GM10248 (cell line): ENCODE results near the gene KRTAP10-6.
"Not testable (repeated sequence)": the region's sequence is repeated elsewhere in the genome, so short reads cannot be mapped to it uniquely, and the experiment has no call there.

Experiments used
- CTCF ChIA-PET: fragments of 300-600 bp; sonication (Branson Sonifier 250); formaldehyde crosslinking; extraction: SDS; loops from one replicate; lab custom pipeline; 2021; ENCODE audit warnings: antibody characterized with exemption; lab: Yijun Ruan, JAX
- POLR2A ChIA-PET: fragments of 350-650 bp; sonication (Branson Sonifier 250); formaldehyde crosslinking; extraction: SDS; loops from one replicate; lab custom pipeline; 2020; ENCODE audit warnings: antibody characterized with exemption; lab: Yijun Ruan, JAX
- DNase-seq: peaks from one replicate; pipeline ENCODE4 v3.0.0; 2012; ENCODE audit errors: extremely low spot score
- TF ChIP-seq, protein P1 (sequence below): IDR thresholded peaks from 2 replicates; pipeline ENCODE4 v1.5.1; 2012; ENCODE audit warnings: mild to moderate bottlenecking, low read depth; ENCODE audit errors: extremely low read depth, missing control alignments, control extremely low read depth

KRTAP10-6 gene

DNA sequence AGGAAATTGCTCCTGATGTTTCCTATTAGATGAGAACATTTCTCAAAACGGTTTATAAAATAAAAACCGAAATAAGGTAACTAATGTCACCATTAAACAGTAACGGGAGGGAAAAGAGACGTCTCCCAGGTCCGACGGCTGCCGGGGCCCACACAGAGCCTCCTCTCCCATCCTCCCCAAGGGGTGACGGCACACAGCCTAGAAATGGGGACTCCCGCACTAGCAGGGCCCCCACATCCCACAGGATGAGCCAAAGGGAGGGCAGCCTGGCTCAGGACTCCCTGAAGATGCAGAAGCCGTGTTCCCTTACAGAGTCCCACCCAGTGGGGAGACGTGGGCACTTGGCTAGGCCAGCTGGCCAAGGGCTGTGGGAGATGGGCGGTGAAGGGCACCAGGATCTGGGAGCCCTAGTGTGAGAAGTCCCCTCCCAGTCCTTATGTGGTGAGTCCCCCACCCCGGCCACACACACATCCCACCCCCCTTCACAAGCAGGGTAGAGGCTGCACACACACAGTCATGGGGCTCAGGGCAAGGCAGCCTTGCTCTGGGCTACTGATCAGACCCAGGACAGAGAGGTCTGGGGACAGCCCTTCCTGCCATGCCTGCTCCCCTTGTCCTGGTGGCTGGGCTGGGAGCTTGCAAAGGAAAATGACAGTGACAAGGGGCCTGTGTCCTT is 37.0 kb downstream of the KRTAP10-6 start:
- POLR2A ChIA-PET = no interaction called here
- CTCF ChIA-PET = no interaction called here
- DNase-seq = no peak
- TF ChIP-seq, protein P1, sequence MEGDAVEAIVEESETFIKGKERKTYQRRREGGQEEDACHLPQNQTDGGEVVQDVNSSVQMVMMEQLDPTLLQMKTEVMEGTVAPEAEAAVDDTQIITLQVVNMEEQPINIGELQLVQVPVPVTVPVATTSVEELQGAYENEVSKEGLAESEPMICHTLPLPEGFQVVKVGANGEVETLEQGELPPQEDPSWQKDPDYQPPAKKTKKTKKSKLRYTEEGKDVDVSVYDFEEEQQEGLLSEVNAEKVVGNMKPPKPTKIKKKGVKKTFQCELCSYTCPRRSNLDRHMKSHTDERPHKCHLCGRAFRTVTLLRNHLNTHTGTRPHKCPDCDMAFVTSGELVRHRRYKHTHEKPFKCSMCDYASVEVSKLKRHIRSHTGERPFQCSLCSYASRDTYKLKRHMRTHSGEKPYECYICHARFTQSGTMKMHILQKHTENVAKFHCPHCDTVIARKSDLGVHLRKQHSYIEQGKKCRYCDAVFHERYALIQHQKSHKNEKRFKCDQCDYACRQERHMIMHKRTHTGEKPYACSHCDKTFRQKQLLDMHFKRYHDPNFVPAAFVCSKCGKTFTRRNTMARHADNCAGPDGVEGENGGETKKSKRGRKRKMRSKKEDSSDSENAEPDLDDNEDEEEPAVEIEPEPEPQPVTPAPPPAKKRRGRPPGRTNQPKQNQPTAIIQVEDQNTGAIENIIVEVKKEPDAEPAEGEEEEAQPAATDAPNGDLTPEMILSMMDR = no peak

DNA sequence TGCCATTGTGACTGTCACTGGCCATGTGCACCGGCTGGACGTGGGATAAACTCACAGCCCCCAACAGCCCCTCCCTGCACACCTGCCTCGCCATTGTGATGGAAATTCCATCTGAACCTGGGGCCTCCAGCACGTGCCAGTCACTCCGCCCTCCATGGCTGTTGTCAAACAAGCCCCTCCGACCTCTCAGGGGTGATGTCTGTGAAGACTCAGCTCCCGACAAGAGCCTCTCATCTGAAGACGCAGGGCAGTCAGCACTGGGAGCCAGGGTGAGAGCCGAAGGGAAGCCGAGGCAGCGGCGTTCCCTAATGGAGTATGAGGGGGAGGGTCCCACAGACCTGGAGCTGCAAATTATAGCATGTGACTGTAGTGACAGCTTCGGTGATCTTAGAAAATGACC is 39.6 kb downstream of the KRTAP10-6 start:
- POLR2A ChIA-PET = no interaction called here
- DNase-seq = no peak

DNA sequence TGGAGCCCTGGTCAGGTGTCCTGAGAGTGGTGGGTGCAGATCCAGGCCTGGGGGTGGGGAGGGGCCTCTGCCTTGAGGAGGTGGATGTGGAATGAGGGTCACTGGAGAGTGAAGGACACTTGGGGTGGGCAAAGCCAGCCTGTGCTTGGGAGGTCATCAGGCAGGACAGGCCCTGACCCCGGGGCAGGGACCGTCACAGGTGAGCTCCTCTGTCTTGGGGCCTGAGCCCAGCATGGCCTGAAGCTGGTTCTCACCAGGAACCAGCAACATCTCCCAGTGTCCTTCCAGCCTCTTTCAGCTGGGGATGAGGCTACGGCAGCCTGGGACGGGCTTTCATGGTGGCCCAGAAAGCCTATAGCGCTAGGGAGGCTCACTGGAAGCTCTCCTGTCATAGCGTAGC is 40.2 kb downstream of the KRTAP10-6 start:
- CTCF ChIA-PET = interaction anchor here (1.0 kb wide), 1 partner anchor 15 kb away, joined by 3 read pairs; no protein-coding TSS in a partner anchor
- no peak for DNase-seq
- POLR2A ChIA-PET = no interaction called here
- TF ChIP-seq, protein P1 = no peak

More for the DNA sequence above, 39.6 kb downstream of the KRTAP10-6 start:
- TF ChIP-seq, protein P1 = no peak
- CTCF ChIA-PET = interaction anchor here (1.0 kb wide), 1 partner anchor 16 kb away, joined by 3 read pairs; no protein-coding TSS in a partner anchor

DNA sequence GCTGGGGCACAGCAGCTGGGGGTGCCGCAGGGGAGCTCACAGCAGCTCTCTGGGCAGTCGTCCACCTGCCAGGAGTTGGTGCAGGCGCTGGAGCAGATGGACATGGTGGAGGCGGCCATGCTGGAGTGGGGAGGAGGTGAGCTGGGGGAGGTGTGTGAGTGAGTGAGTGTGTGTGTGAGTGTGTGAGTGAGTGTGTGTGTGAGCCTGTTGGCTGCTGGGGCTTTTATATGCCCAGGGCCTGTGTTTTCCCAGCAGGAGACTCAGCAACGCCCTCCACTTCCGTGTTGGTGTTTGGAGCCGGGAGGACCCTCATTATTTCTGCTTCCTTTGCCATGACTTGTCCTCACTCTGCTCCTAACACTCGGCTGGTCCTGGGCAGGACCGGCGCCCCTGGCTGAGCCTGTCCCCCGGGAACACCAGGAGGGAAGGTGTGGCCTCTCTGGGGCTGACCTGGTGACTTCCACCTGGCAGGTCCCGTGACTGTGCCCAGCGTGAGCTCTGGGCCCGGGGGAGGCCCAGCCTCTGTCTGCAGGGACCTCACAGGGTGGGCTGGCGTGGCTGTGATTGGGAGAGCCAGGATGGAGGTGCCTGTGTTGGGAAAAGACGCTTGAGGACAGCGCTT is 40.9 kb downstream of the KRTAP10-6 start, which contains the start of gene KRTAP10-2:
Gene KRTAP10-2 (minus strand): TSS at position 166 of the 622 bp plus-strand sequence. CDS start 47 bp downstream, at position 119.
- ChIA-PET POLR2A (no interaction called here), CTCF (no interaction called here)
- DNase-seq = no peak
- TF ChIP-seq, protein P1 = no peak

DNA sequence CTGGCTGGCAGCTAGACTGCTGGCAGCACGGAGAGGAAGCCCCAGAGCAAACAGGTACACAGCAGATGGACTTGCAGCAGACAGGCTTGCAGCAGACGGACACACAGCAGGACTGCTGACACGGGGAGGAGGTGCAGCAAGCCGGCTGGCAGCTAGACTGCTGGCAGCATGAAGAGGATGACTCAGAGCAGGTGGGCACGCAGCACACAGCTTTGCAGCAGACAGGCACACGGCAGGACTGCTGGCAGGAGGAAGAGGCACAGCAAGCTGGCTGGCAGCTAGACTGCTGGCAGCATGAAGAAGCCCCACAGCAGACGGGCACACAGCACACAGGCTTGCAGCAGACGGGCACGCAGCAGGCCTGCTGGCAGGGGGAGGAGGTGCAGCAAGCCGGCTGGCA is 41.5 kb downstream of the KRTAP10-6 start:
- ChIA-PET CTCF (no interaction called here), POLR2A (no interaction called here)
- no peak for DNase-seq
- TF ChIP-seq, protein P1 = no peak

DNA sequence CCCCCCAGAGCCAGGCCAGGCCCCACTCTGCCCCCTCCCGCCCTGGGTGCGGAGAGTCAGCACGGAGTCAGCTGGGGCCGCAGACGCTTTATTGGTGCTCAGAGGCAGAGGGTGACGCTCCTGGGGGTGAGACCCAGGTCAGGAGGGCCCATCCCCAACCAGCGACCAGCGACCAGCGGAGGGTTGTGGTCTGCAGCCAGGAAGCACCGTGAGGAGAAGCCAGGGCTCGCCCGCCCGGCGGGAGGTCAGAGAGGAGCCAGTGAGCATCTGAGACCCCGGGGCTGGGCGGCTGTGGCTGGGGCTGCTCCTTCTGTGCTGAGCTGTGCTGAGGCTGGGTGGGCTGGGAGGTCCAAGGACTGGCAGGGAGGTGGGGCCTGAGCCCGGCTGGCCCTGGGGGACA is 42.0 kb downstream of the KRTAP10-6 start:
- POLR2A ChIA-PET, DNase-seq: not testable (repeated sequence)
- CTCF ChIA-PET = interaction anchor here (1.2 to 1.5 kb wide), 2 partner anchors 10 to 12 kb away, joined by 3 to 4 read pairs; partner anchors contain the start of gene KRTAP10-1

DNA sequence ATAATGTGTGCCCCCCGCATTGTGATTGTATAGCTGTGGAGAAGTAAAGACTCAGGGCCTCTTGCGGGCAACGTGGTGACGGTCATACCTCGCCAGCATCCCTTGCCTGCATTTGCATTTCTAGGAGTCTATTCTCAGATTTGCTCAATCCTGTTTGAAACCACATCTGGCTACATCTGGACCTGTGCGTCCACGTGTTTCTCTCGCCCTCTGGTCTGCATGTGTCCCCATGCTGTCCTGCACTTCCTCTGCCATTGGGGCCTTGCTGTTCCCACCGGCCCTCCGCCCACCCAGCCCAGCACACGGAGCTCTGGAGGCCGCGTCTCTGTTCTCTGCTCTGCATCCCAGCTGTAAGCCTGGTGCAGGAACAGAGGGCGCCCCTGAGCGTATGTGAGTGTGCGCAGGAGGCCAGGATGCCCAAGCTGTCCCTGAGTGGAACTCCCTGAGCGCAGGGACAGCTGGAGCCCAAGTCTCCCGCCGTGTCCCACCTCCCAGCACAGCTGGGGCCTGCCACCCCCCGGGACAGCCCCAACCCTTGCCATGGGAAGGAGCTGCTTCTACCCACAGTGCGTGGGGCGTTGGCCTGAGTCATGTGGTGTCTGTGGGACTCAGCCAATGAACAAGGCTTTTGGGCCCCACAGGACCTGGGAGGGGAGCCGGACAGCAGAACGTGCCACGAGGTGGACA is 42.6 kb downstream of the KRTAP10-6 start:
- no peak for DNase-seq
- CTCF ChIA-PET = interaction anchor here (1.2 to 1.5 kb wide), 2 partner anchors 10 to 12 kb away, joined by 3 to 4 read pairs; partner anchors contain the start of gene KRTAP10-1
- POLR2A ChIA-PET = no interaction called here
- TF ChIP-seq, protein P1 = no peak
